Neural progenitor cell (in vitro differentiated cells): ENCODE results near the gene ACOT7.

Source experiments
- CTCF ChIP-seq: fragments of 200-600 bp; sonication (generic); IDR thresholded peaks from 2 replicates; pipeline ENCODE4 v1.5.1; 2017; ENCODE audit warnings: antibody characterized with exemption, mild to moderate bottlenecking
- EZH2 ChIP-seq: fragments of 200-600 bp; sonication (generic); IDR thresholded peaks from 2 replicates; pipeline ENCODE4 v1.6.1; 2017; ENCODE audit warnings: antibody characterized with exemption, mild to moderate bottlenecking, moderate library complexity

GRCh38 chr1:6343506-6344405 is 49.8 kb downstream of the ACOT7 start:
- TF ChIP-seq CTCF (peak; percentile 99), EZH2 (no peak)
